Measurements from ENCODE around the gene COPS2.

DNA sequence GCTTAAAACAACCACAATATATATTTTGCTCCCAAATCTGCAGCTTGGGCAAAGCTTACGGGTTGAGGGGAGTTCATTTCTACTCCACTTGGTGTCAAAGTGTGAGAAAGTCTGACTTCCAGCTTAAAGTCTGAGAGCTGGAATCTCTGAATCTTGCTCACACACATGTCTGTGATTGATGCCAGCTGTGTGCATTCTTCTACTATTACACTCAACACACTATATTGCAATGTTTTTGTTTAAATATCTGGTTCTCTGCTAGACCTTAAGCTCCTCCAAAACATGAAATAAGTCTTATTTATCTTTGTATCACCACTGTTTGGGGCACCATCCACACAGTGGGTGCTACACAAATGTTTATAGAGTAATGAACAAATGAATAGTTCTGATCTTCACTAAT is 72.4 kb downstream of the COPS2 start:
- TF ChIP-seq CTCF (IDR thresholded peaks at IDR 0.05) (no peak), POLR2AphosphoS5 (IDR thresholded peaks at IDR 0.05) (no peak), EP300 (IDR thresholded peaks at IDR 0.05; ENCODE audit: low read depth) (no peak), POLR2A (IDR thresholded peaks at IDR 0.05) (no peak)
